Endothelial cell of umbilical vein (primary cell): Measurements from ENCODE around the gene NFE2L1. TPM values are rescaled to one million over a fixed set of nuclear protein-coding genes. Genes with fewer than 3 reads are reported as not detected.

Experiments
- BruUV-seq: library from RNA; stranded (reverse); fragments of 400-500 nt; replicated peaks from 2 replicates; lab custom pipeline; 2021; lab: Mats Ljungman, UMichigan
- CTCF ChIA-PET: fragments of 300-600, 350-600 bp; sonication (Branson Sonifier 250); formaldehyde crosslinking; loops from one replicate; lab custom pipeline; 2021; ENCODE audit warnings: antibody characterized with exemption, inconsistent platforms; lab: Charles Lee
- POLR2A ChIA-PET: fragments of 300-600, 350-600 bp; sonication (Branson Sonifier 250); formaldehyde crosslinking; loops from one replicate; lab custom pipeline; 2021; ENCODE audit warnings: antibody characterized with exemption, inconsistent platforms; lab: Charles Lee
- DNase-seq: peaks from one replicate; pipeline ENCODE4 v3.0.0-alpha.2; 2011; ENCODE audit warnings: low read depth, low spot score
- FAIRE-seq: peaks from 2 replicates; lab custom pipeline; 2011; peaks lifted over from hg19 to GRCh38; lab: Jason Lieb, UNC
- H2AFZ ChIP-seq: 2 replicates; pipeline ENCODE4 v1.6.0; 2012; ENCODE audit warnings: low read depth, low read length, control low read depth, inconsistent platforms
- H3K27ac ChIP-seq: 2 replicates; pipeline ENCODE4 v1.5.1; 2011; ENCODE audit warnings: low read depth, mild to moderate bottlenecking, control low read depth, low read length, moderate library complexity; ENCODE audit not compliant: insufficient read depth
- H3K27me3 ChIP-seq, 2 experiments: 2 replicates each; pipeline versions ENCODE4 v1.6.0 to v1.6.1; 2011; ENCODE audit warnings: low read length in 2 of 2, mixed read lengths in 1 of 2; ENCODE audit not compliant: control insufficient read depth in 2 of 2, insufficient read depth in 2 of 2
- H3K36me3 ChIP-seq, 2 experiments: 2 replicates in 1 of 2; 3 replicates in 1 of 2; pipeline ENCODE4 v1.5.1; 2011; ENCODE audit warnings: low read length in 2 of 2, mild to moderate bottlenecking in 1 of 2, moderate library complexity in 1 of 2; ENCODE audit not compliant: control insufficient read depth in 2 of 2, insufficient read depth in 2 of 2; ENCODE audit errors: extremely low read depth in 1 of 2
- H3K4me1 ChIP-seq: 3 replicates; pipeline ENCODE4 v1.5.1; 2011; ENCODE audit warnings: mild to moderate bottlenecking, low read length; ENCODE audit not compliant: control insufficient read depth, insufficient read depth; ENCODE audit errors: extremely low read depth
- H3K4me2 ChIP-seq: 2 replicates; pipeline ENCODE4 v1.6.1; 2011; ENCODE audit warnings: low read length, control low read depth, mixed read lengths; ENCODE audit not compliant: insufficient read depth
- H3K4me3 ChIP-seq, 3 experiments: fragments of 200-600 bp in 1 of 3; sonication (generic), shearing (Covaris generic) in 1 of 3; replicated peaks in 1 of 3; 2 replicates each; pipeline ENCODE4 v1.5.1; 2011 to 2016; ENCODE audit warnings: control low read depth in 3 of 3, low read length in 3 of 3, mild to moderate bottlenecking in 2 of 3, inconsistent platforms in 1 of 3, low read depth in 1 of 3, moderate library complexity in 1 of 3; ENCODE audit not compliant: insufficient read depth in 1 of 3
- H3K79me2 ChIP-seq: 2 replicates; pipeline ENCODE4 v1.6.0; 2012; ENCODE audit warnings: low read length, inconsistent platforms; ENCODE audit not compliant: control insufficient read depth, insufficient read depth
- H3K9ac ChIP-seq: replicated peaks from 2 replicates; pipeline ENCODE3; 2011; ENCODE audit warnings: low read length, control low read depth; ENCODE audit not compliant: insufficient read depth; ENCODE audit errors: extremely low read depth
- H3K9me1 ChIP-seq: replicated peaks from 3 replicates; pipeline ENCODE4 v1.6.0; 2011; ENCODE audit warnings: mild to moderate bottlenecking, low read length; ENCODE audit not compliant: control insufficient read depth, insufficient read depth; ENCODE audit errors: extremely low read depth
- H3K9me3 ChIP-seq: replicated peaks from 2 replicates; pipeline ENCODE4 v1.5.1; 2012; ENCODE audit warnings: low read length, inconsistent platforms; ENCODE audit not compliant: control insufficient read depth, insufficient read depth
- H4K20me1 ChIP-seq: replicated peaks from 2 replicates; pipeline ENCODE3; 2011; ENCODE audit warnings: mild to moderate bottlenecking, low read length; ENCODE audit not compliant: control insufficient read depth, insufficient read depth; ENCODE audit errors: extremely low read depth
- EZH2 ChIP-seq: IDR thresholded peaks from 2 replicates; pipeline ENCODE4 v1.6.1; 2012; ENCODE audit warnings: borderline replicate concordance, low read depth, mild to moderate bottlenecking, moderate library complexity, low read length, inconsistent platforms; ENCODE audit not compliant: severe bottlenecking
- FOS ChIP-seq: IDR thresholded peaks from 2 replicates; pipeline ENCODE4 v1.6.1; 2011; ENCODE audit warnings: mild to moderate bottlenecking, low read length, moderate library complexity, borderline replicate concordance; ENCODE audit not compliant: insufficient read depth
- GATA2 ChIP-seq: IDR thresholded peaks from 2 replicates; pipeline ENCODE4 v1.7.0; 2011; ENCODE audit warnings: low read depth, mild to moderate bottlenecking, moderate library complexity, mixed read lengths, low read length; ENCODE audit not compliant: insufficient read length, insufficient read depth
- JUN ChIP-seq: IDR thresholded peaks from 2 replicates; pipeline ENCODE4 v1.6.1; 2011; ENCODE audit warnings: borderline replicate concordance, low read depth; ENCODE audit not compliant: insufficient read length, insufficient read depth
- MYC ChIP-seq: IDR thresholded peaks from one replicate; pipeline ENCODE4 v1.6.1; 2011; ENCODE audit warnings: mild to moderate bottlenecking, low read depth, low read length
- dilution Hi-C: fragments of 300-500 bp; cut with MboI; formaldehyde crosslinking; loops from one replicate; pipeline ENCODE4 v1.15.0; 2019; ENCODE audit warnings: low sequenced_read_pairs; ENCODE audit not compliant: extremely low pct_ligation_motif_present
- intact Hi-C: fragments of 100-400 bp; cut with micrococcal nuclease; formaldehyde crosslinking; loops from one replicate; pipeline ENCODE4 v1.10.0; 2022
- polyA plus RNA-seq, 4 experiments: library from polyadenylated mRNA; depleted of rRNA in 3 of 4; stranded (reverse) in 3 of 4; unstranded in 1 of 4; fragments of >200 nt; gene quantifications; 2 replicates each; pipeline versions ENCODE4 v1.2.1 to v1.2.3, GENCODE V29; 2011 to 2012; ENCODE audit warnings: missing spikeins in 1 of 4
- total RNA-seq: library from RNA; stranded (reverse); gene quantifications from 2 replicates; pipeline ENCODE4 v1.2.3, GENCODE V29; 2021

NFE2L1 gene
- total and polyA plus RNA-seq, 2 donors (not counting 3 experiments of a cell fraction or from before 2014, with no cell fraction given) = 187 to 236 TPM

- Histone ChIP-seq H3K27ac (no peak overlapping the region), H3K4me1 (peaks cover 21% of the 10 kb centered on the region), H3K27me3 (no peaks in the 10 kb centered on the region), H3K9ac (no peak overlapping the region), H3K9me3 (no peaks in the 10 kb centered on the region), H4K20me1 (no peaks in the 10 kb centered on the region), H3K36me3 (peaks cover 29 to 66% of the 10 kb centered on the region in 2 experiments), H2AFZ (no peak overlapping the region), H3K79me2 (peaks cover 51% of the 10 kb centered on the region), H3K4me2 (no peak overlapping the region), H3K4me3 (no peak overlapping the region), H3K9me1 (no peaks in the 10 kb centered on the region)
- intact Hi-C loops (no loop called here), dilution Hi-C loops (no loop called here)
- FAIRE-seq (no peak), DNase-seq (no peak)
- BruUV-seq = no TSS peak
- CTCF ChIA-PET = interaction anchor here (1.3 to 3.8 kb wide), 7 partner anchors 10 to 73 kb away, joined by 3 to 20 read pairs (median 10); no protein-coding TSS in a partner anchor
- POLR2A ChIA-PET = interaction anchor here (1.7 kb wide), 1 partner anchor 9 kb away, joined by 8 read pairs; the partner anchor contains the start of gene NFE2L1
- no peak for TF ChIP-seq MYC
Measured at GRCh38 chr17:48057626-48058025, 9.5 kb downstream of the NFE2L1 start.

GRCh38 chr17:48058393-48059124 lies 10.4 kb downstream of the NFE2L1 start:
- H3K4me3 ChIP-seq = no peak overlapping the region
- H2AFZ ChIP-seq = no peak overlapping the region
- H3K4me2 ChIP-seq = no peak overlapping the region
- H3K79me2 ChIP-seq = peaks cover 43% of the 10 kb centered on the region
- dilution Hi-C loops (no loop called here), intact Hi-C loops (no loop called here)
- no peaks in the 10 kb centered on the region for H3K27me3 ChIP-seq
- no peaks in the 10 kb centered on the region for H4K20me1 ChIP-seq
- H3K36me3 ChIP-seq = peaks cover 29 to 67% of the 10 kb centered on the region in 2 experiments
- H3K9ac ChIP-seq = no peak overlapping the region
- ChIA-PET POLR2A (interaction anchor here (0.6 to 1.7 kb wide), 2 partner anchors 8 to 10 kb away, joined by 3 to 8 read pairs; partner anchors contain the start of gene NFE2L1), CTCF (interaction anchor here (1.3 to 3.8 kb wide), 8 partner anchors 9 to 73 kb away, joined by 3 to 20 read pairs (median 7); no protein-coding TSS in a partner anchor)
- DNase-seq = no peak
- no peak for FAIRE-seq
- peaks cover 12% of the 10 kb centered on the region for H3K4me1 ChIP-seq
- no peaks in the 10 kb centered on the region for H3K9me1 ChIP-seq
- no TSS peak for BruUV-seq
- no peak for TF ChIP-seq EZH2
- no peak for TF ChIP-seq JUN
- no peak for TF ChIP-seq FOS
- no peak for TF ChIP-seq GATA2
- TF ChIP-seq MYC = no peak
- H3K27ac ChIP-seq = no peak overlapping the region
- H3K9me3 ChIP-seq = no peaks in the 10 kb centered on the region
